Natural killer cell treated with Interleukin-12 subunit alpha and Interleukin-12 subunit beta and Interleukin-15 and Interleukin-18, amount 100 ng/mL, for 72 hours (primary cell): Measurements from ENCODE around the gene SCAMP2. TPM values are rescaled to one million over a fixed set of nuclear protein-coding genes. Genes with fewer than 3 reads are reported as not detected.

Experiments
- ATAC-seq, 2 donors: fragments of 150-1000 bp; cut with Tn5 transposase in 1 of 2; sonication (Bioruptor Pico), chemical (Tn5 transposase) in 1 of 2; 2 replicates each; pipeline ENCODE4 v1.10.0; 2021
- DNase-seq: peaks from one replicate; pipeline ENCODE4 v3.0.0; 2022; ENCODE audit warnings: low spot score
- H3K27ac Mint-ChIP-seq, 2 donors: 1 replicate in 1 of 2; 2 replicates in 1 of 2; pipeline ENCODE4 v1.8.0; 2022; ENCODE audit warnings: mixed read lengths in 2 of 2, mild to moderate bottlenecking in 1 of 2, moderate library complexity in 1 of 2
- H3K27me3 Mint-ChIP-seq, 2 donors: 1 replicate in 1 of 2; 2 replicates in 1 of 2; pipeline ENCODE4 v1.8.0; 2022; ENCODE audit warnings: mixed read lengths in 2 of 2
- H3K36me3 Mint-ChIP-seq: one replicate; pipeline ENCODE4 v1.8.0; 2022; ENCODE audit warnings: mixed read lengths
- H3K4me1 Mint-ChIP-seq, 2 donors: 1 replicate in 1 of 2; 2 replicates in 1 of 2; pipeline ENCODE4 v1.8.0; 2022; ENCODE audit warnings: low read depth in 2 of 2, mixed read lengths in 2 of 2, mild to moderate bottlenecking in 1 of 2
- H3K4me3 Mint-ChIP-seq: one replicate; pipeline ENCODE4 v1.8.0; 2022; ENCODE audit warnings: mixed read lengths
- H3K9me3 Mint-ChIP-seq: 2 replicates; pipeline ENCODE4 v1.8.0; 2022; ENCODE audit warnings: mixed read lengths
- total RNA-seq, 2 donors: library from RNA; stranded (reverse); gene quantifications; one replicate each; pipeline ENCODE4 v1.2.3, GENCODE V29; 2022

SCAMP2 gene
- total RNA-seq, 2 donors from 2014 or later = 109 to 111 TPM

- DNase-seq (no peak), ATAC-seq (no peak)
- Mint-ChIP-seq H3K27me3 (no peaks in the 10 kb centered on the region), H3K4me1 (peaks cover 39 to 43% of the 10 kb centered on the region in 2 donors), H3K27ac (peak overlapping the region; percentile 95 to 96), H3K36me3 (peaks cover 13% of the 10 kb centered on the region), H3K9me3 (no peaks in the 10 kb centered on the region), H3K4me3 (peak overlapping the region; percentile 91)
Measured at GRCh38 chr15:74843891-74844299, 29.3 kb downstream of the SCAMP2 start.

- peaks cover 9% of the 10 kb centered on the region for H3K36me3 Mint-ChIP-seq
- peak overlapping the region; percentile 82 to 95 for H3K27ac Mint-ChIP-seq
- peak overlapping the region; percentile 91 for H3K4me3 Mint-ChIP-seq
- H3K27me3 Mint-ChIP-seq = no peaks in the 10 kb centered on the region
- no peaks in the 10 kb centered on the region for H3K9me3 Mint-ChIP-seq
- DNase-seq = no peak
- ATAC-seq = no peak
- peaks cover 39 to 43% of the 10 kb centered on the region in 2 donors for H3K4me1 Mint-ChIP-seq
Measured at GRCh38 chr15:74843445-74843828, 29.7 kb downstream of the SCAMP2 start.

- H3K36me3 Mint-ChIP-seq = peaks cover 4% of the 10 kb centered on the region
- no peaks in the 10 kb centered on the region for H3K27me3 Mint-ChIP-seq
- peak within 1 kb of the TSS; percentile 82 to 95 for H3K27ac Mint-ChIP-seq
- peaks cover 39 to 43% of the 10 kb centered on the region in 2 donors for H3K4me1 Mint-ChIP-seq
- peak; percentile 94 to 96 for ATAC-seq
- H3K9me3 Mint-ChIP-seq = no peaks in the 10 kb centered on the region
- H3K4me3 Mint-ChIP-seq = peak within 1 kb of the TSS; percentile 91
- DNase-seq = peak; percentile 95
Measured at GRCh38 chr15:74842581-74843444, 30.4 kb downstream of the SCAMP2 start, which contains the start of gene ULK3. TSS of gene ULK3 (minus strand) at chr15:74843156. CDS start at chr15:74843105, 51 bp downstream.

- Mint-ChIP-seq H3K27ac (peak overlapping the region; percentile 14 to 82), H3K4me3 (peak overlapping the region; percentile 91), H3K4me1 (peaks cover 39 to 41% of the 10 kb centered on the region in 2 donors), H3K9me3 (no peaks in the 10 kb centered on the region), H3K27me3 (no peaks in the 10 kb centered on the region), H3K36me3 (no peaks in the 10 kb centered on the region)
- ATAC-seq = no peak
- DNase-seq = no peak
Measured at GRCh38 chr15:74841891-74842373, 31.2 kb downstream of the SCAMP2 start.

GRCh38 chr15:74840851-74841775 is 32.1 kb downstream of the SCAMP2 start:
- no peak for ATAC-seq
- Mint-ChIP-seq H3K27me3 (no peaks in the 10 kb centered on the region), H3K36me3 (no peaks in the 10 kb centered on the region), H3K27ac (peak overlapping the region; percentile 14 to 66), H3K4me3 (peak overlapping the region; percentile 91), H3K9me3 (no peaks in the 10 kb centered on the region), H3K4me1 (peaks cover 34 to 38% of the 10 kb centered on the region in 2 donors)
- DNase-seq = no peak

- DNase-seq = no peak
- ATAC-seq = no peak
- H3K4me3 Mint-ChIP-seq = no peak overlapping the region
- H3K27me3 Mint-ChIP-seq = no peaks in the 10 kb centered on the region
- no peaks in the 10 kb centered on the region for H3K36me3 Mint-ChIP-seq
- H3K4me1 Mint-ChIP-seq = peaks cover 27 to 30% of the 10 kb centered on the region in 2 donors
- H3K9me3 Mint-ChIP-seq = no peaks in the 10 kb centered on the region
- H3K27ac Mint-ChIP-seq = no peak overlapping the region
Measured at GRCh38 chr15:74839526-74840395, 33.4 kb downstream of the SCAMP2 start.

- no peak overlapping the region for H3K4me3 Mint-ChIP-seq
- ATAC-seq = no peak
- H3K9me3 Mint-ChIP-seq = no peaks in the 10 kb centered on the region
- peaks cover 22% of the 10 kb centered on the region in 2 donors for H3K4me1 Mint-ChIP-seq
- H3K27me3 Mint-ChIP-seq = no peaks in the 10 kb centered on the region
- H3K36me3 Mint-ChIP-seq = no peaks in the 10 kb centered on the region
- H3K27ac Mint-ChIP-seq = no peak overlapping the region
- DNase-seq = no peak
Measured at GRCh38 chr15:74838746-74839525, 34.2 kb downstream of the SCAMP2 start.

- no peak for ATAC-seq
- H3K4me1 Mint-ChIP-seq = peaks cover 19 to 22% of the 10 kb centered on the region in 2 donors
Measured at GRCh38 chr15:74838137-74838516, 35.0 kb downstream of the SCAMP2 start.

GRCh38 chr15:74837482-74838136 is 35.6 kb downstream of the SCAMP2 start:
- Mint-ChIP-seq H3K27ac (no peak overlapping the region), H3K4me3 (no peak overlapping the region), H3K9me3 (no peaks in the 10 kb centered on the region)

More at GRCh38 chr15:74838137-74838516, 35.0 kb downstream of the SCAMP2 start:
- no peaks in the 10 kb centered on the region for H3K36me3 Mint-ChIP-seq
- no peak overlapping the region for H3K27ac Mint-ChIP-seq
- no peak overlapping the region for H3K4me3 Mint-ChIP-seq
- no peaks in the 10 kb centered on the region for H3K27me3 Mint-ChIP-seq
- H3K9me3 Mint-ChIP-seq = no peaks in the 10 kb centered on the region
- DNase-seq = no peak

GRCh38 chr15:74836846-74837245 is 36.3 kb downstream of the SCAMP2 start:
- DNase-seq (no peak), ATAC-seq (no peak)
- Mint-ChIP-seq H3K4me3 (no peak overlapping the region), H3K9me3 (no peaks in the 10 kb centered on the region), H3K36me3 (no peaks in the 10 kb centered on the region), H3K4me1 (peaks cover 12 to 16% of the 10 kb centered on the region in 2 donors), H3K27me3 (no peaks in the 10 kb centered on the region), H3K27ac (no peak overlapping the region)

More at GRCh38 chr15:74837482-74838136, 35.6 kb downstream of the SCAMP2 start:
- no peaks in the 10 kb centered on the region for H3K36me3 Mint-ChIP-seq
- H3K27me3 Mint-ChIP-seq = no peaks in the 10 kb centered on the region
- ATAC-seq (no peak), DNase-seq (no peak)
- peaks cover 18 to 20% of the 10 kb centered on the region in 2 donors for H3K4me1 Mint-ChIP-seq

- peak overlapping the region; percentile 33 to 43 for H3K27ac Mint-ChIP-seq
- H3K4me3 Mint-ChIP-seq = no peak overlapping the region
- no peak for DNase-seq
- ATAC-seq = peak in 1 of 2 donors; percentile 47
- H3K9me3 Mint-ChIP-seq = no peaks in the 10 kb centered on the region
- H3K27me3 Mint-ChIP-seq = no peaks in the 10 kb centered on the region
- H3K36me3 Mint-ChIP-seq = no peaks in the 10 kb centered on the region
- H3K4me1 Mint-ChIP-seq = peaks cover 3 to 5% of the 10 kb centered on the region in 2 donors
Measured at GRCh38 chr15:74835312-74835823, 37.8 kb downstream of the SCAMP2 start.
